ENCODE data around the gene CLASP1. TPM values are rescaled to one million over a fixed set of nuclear protein-coding genes. Genes with fewer than 3 reads are reported as not detected.

Gene CLASP1
- total and polyA plus RNA-seq, 2 experiments from 2014 or later: 16.6 to 56.3 TPM

- TF ChIP-seq ZNF462 (CRISPR knock-in tag; IDR thresholded peaks at IDR 0.05) (no peak), EZH2phosphoT487 (IDR thresholded peaks at IDR 0.05; ENCODE audit: unreplicated experiment) (no peak), JUNB (IDR thresholded peaks at IDR 0.05; ENCODE audit: unreplicated experiment) (no peak), ZNF114 (CRISPR knock-in tag; IDR thresholded peaks at IDR 0.05) (no peak)
These were observed 67.0 kb downstream of the CLASP1 start (continued) for GRCh38 chr2:121582272-121582671.

- H3K27ac Mint-ChIP-seq: no peak overlapping the region
- no peak overlapping the region for H3K4me3 Mint-ChIP-seq
- H3K9me3 Mint-ChIP-seq: no peaks in the 10 kb centered on the region
- peaks cover 31% of the 10 kb centered on the region for H3K4me1 Mint-ChIP-seq
- ATAC-seq (0 out of 3 replicates have a peak, but pooled peaks have one; percentile 32), DNase-seq (ENCODE audit: low spot score) (peak; percentile 28)
- Histone ChIP-seq H3K79me2 (replicated peaks; ENCODE audit: insufficient read depth) (peaks cover 55% of the 10 kb centered on the region), H3K4me1 (ENCODE audit: insufficient read depth) (peaks cover 32% of the 10 kb centered on the region), H3K9me2 (ENCODE audit: insufficient read depth) (no peaks in the 10 kb centered on the region), H2AFZ (no peak overlapping the region), H3K36me3 (ENCODE audit: insufficient read depth) (no peaks in the 10 kb centered on the region), H3K27me3 (ENCODE audit: insufficient read depth) (no peaks in the 10 kb centered on the region), H4K20me1 (replicated peaks; ENCODE audit: insufficient read depth) (peaks cover 19% of the 10 kb centered on the region), H3K27ac (ENCODE audit: low read depth) (0 out of 2 replicates have a peak overlapping the region, but pooled peaks have one; percentile 2), H3F3A (replicated peaks; ENCODE audit: low read depth) (no peaks in the 10 kb centered on the region), H3K4me3 (no peak overlapping the region), H3K4me2 (no peak overlapping the region)
- peaks cover 1% of the 10 kb centered on the region for H3K27me3 Mint-ChIP-seq (ENCODE audit: insufficient read depth, low read depth, poor library complexity)
- no peaks in the 10 kb centered on the region for H3K36me3 Mint-ChIP-seq (ENCODE audit: low read depth)
- TF ChIP-seq EZH2phosphoT487 (IDR thresholded peaks at IDR 0.05; ENCODE audit: unreplicated experiment) (no peak), ZNF114 (CRISPR knock-in tag; IDR thresholded peaks at IDR 0.05) (no peak), EZH2 (IDR thresholded peaks at IDR 0.05; ENCODE audit: low read depth, unreplicated experiment) (no peak), CTCF (conservative IDR thresholded peaks at IDR 0.05; ENCODE audit: low read depth in 2 of 2) (no peak), STAT1 (IDR thresholded peaks at IDR 0.05; ENCODE audit: unreplicated experiment) (no peak), POLR2AphosphoS5 (IDR thresholded peaks at IDR 0.05; ENCODE audit: low read depth) (no peak), ZNF462 (CRISPR knock-in tag; IDR thresholded peaks at IDR 0.05) (no peak)
These were observed 70.0 kb downstream of the CLASP1 start for GRCh38 chr2:121579309-121579708.
